K562 (cell line): ENCODE measurements around the gene FUCA1. TPM values are rescaled to one million over a fixed set of nuclear protein-coding genes. Genes with fewer than 3 reads are reported as not detected.

Source experiments
- COPS2 ChIP-seq: fragments of 450-650 bp; conservative IDR thresholded peaks from 2 replicates; pipeline ENCODE4 v1.6.1; 2016; ENCODE audit warnings: mild to moderate bottlenecking, moderate library complexity
- ELF4 ChIP-seq: fragments of 450-650 bp; formaldehyde crosslinking; IDR thresholded peaks from 2 replicates; pipeline ENCODE4 v1.4.0; 2022; ENCODE audit warnings: missing genetic modification characterization
- GATA2 ChIP-seq: sonication (generic); formaldehyde crosslinking; IDR thresholded peaks from 2 replicates; pipeline ENCODE4 v1.4.0; 2020; ENCODE audit warnings: mild to moderate bottlenecking, missing genetic modification reagents
- MGA ChIP-seq: fragments of 450-650 bp; IDR thresholded peaks from 2 replicates; pipeline ENCODE4 v1.6.1; 2016; ENCODE audit warnings: mild to moderate bottlenecking, moderate library complexity
- MYNN ChIP-seq, 2 experiments: sonication (generic); formaldehyde crosslinking in 1 of 2; IDR thresholded peaks; 2 replicates each; pipeline versions ENCODE4 v1.5.0 to v1.6.1; 2016 to 2020; ENCODE audit warnings: antibody characterized with exemption in 1 of 2, missing genetic modification reagents in 1 of 2
- PML ChIP-seq: IDR thresholded peaks from 2 replicates; pipeline ENCODE4 v1.6.1; 2012; ENCODE audit warnings: low read length, inconsistent platforms
- SAFB ChIP-seq: fragments of 200-400 bp; formaldehyde crosslinking; IDR thresholded peaks from 2 replicates; pipeline ENCODE4 v1.6.1; 2017; ENCODE audit warnings: low read depth, low read length, borderline replicate concordance
- TBL1XR1 ChIP-seq, 2 experiments: IDR thresholded peaks; 2 replicates each; pipeline ENCODE4 v1.6.1; 2012; ENCODE audit warnings: improper control_type of control experiment in 2 of 2, low read length in 2 of 2, mild to moderate bottlenecking in 1 of 2
- ZFPM2 ChIP-seq: fragments of 250-450 bp; sonication (Bioruptor Pico); IDR thresholded peaks from 2 replicates; pipeline ENCODE4 v1.5.1; 2022; ENCODE audit warnings: mild to moderate bottlenecking
- ZNF197 ChIP-seq: fragments of 200-800 bp; sonication (Bioruptor generic); IDR thresholded peaks from 2 replicates; pipeline ENCODE4 v1.6.1; 2016; ENCODE audit warnings: low read depth, missing genetic modification characterization, missing compliant biosample characterization
- ZNF232 ChIP-seq: sonication (generic); formaldehyde crosslinking; IDR thresholded peaks from 2 replicates; pipeline ENCODE4 v1.8.0; 2022; ENCODE audit warnings: mild to moderate bottlenecking, missing genetic modification reagents
- ZNF408 ChIP-seq: fragments of 250-450 bp; sonication (Bioruptor Pico); IDR thresholded peaks from 2 replicates; pipeline ENCODE4 v1.4.0; 2020; ENCODE audit warnings: low read depth, mild to moderate bottlenecking, moderate library complexity
- polyA plus RNA-seq, 8 experiments: library from polyadenylated mRNA; depleted of rRNA in 4 of 8; stranded (reverse) in 5 of 8; unstranded in 3 of 8; fragments of >200 nt; fragmentation: Nextera tagmentation in 2 of 8; fragmentation: Illumina TruSeq in 1 of 8; extraction: Ambion mirVana in 2 of 8; extraction: Trizol in 1 of 8; gene quantifications; 2 replicates each; pipeline versions ENCODE4 v1.2.1 to v1.2.3, GENCODE V29; 2011 to 2014; ENCODE audit warnings: inconsistent platforms in 1 of 8, missing spikeins in 1 of 8
- total RNA-seq, 7 experiments: library from RNA; depleted of rRNA in 6 of 7; stranded (reverse); fragments of >200 nt in 6 of 7; fragmentation: Illumina TruSeq in 2 of 7; extraction: Trizol in 2 of 7; gene quantifications; 2 replicates each; pipeline versions ENCODE4 v1.2.1 to v1.2.3, GENCODE V29; 2011 to 2021; ENCODE audit warnings: low replicate concordance in 1 of 7
- TF ChIP-seq, protein P1 (sequence below): sonication (generic); formaldehyde crosslinking; IDR thresholded peaks from 2 replicates; pipeline ENCODE4 v1.8.0; 2022; ENCODE audit warnings: missing genetic modification reagents, mild to moderate bottlenecking, borderline replicate concordance

FUCA1 gene
- total and polyA plus RNA-seq, 9 of the 15 experiments (the other 6 are each of a cell fraction or from before 2014, with no cell fraction given): 7.0 to 20.5 (median 13.5) TPM

GRCh38 chr1:23800400-23801337 lies 67.4 kb downstream of the FUCA1 start, which contains the start of gene GALE (continued):
- peak; percentile 62; the same call in 1 of the 2 replicates for TF ChIP-seq ZNF197 (CRISPR knock-in tag)
- no peak for TF ChIP-seq ZNF408 (CRISPR knock-in tag)
- TF ChIP-seq GATA2 (CRISPR knock-in tag): no peak
- no peak for TF ChIP-seq ZFPM2
- peak; percentile 49; the same call in 1 of the 2 replicates for TF ChIP-seq MYNN (IDR thresholded peaks at IDR 0.05)
- no peak for TF ChIP-seq MYNN (CRISPR knock-in tag; IDR thresholded peaks at IDR 0.05)
- TF ChIP-seq SAFB: peak; percentile 91; the same call in 1 of the 2 replicates
- peak; percentile 86; the same call in 1 of the 2 replicates for TF ChIP-seq ZNF232 (CRISPR knock-in tag)
- TF ChIP-seq TBL1XR1 (IDR thresholded peaks at IDR 0.05; ENCODE audit: low read length in 2 of 2): no peak
- TF ChIP-seq, protein P1, sequence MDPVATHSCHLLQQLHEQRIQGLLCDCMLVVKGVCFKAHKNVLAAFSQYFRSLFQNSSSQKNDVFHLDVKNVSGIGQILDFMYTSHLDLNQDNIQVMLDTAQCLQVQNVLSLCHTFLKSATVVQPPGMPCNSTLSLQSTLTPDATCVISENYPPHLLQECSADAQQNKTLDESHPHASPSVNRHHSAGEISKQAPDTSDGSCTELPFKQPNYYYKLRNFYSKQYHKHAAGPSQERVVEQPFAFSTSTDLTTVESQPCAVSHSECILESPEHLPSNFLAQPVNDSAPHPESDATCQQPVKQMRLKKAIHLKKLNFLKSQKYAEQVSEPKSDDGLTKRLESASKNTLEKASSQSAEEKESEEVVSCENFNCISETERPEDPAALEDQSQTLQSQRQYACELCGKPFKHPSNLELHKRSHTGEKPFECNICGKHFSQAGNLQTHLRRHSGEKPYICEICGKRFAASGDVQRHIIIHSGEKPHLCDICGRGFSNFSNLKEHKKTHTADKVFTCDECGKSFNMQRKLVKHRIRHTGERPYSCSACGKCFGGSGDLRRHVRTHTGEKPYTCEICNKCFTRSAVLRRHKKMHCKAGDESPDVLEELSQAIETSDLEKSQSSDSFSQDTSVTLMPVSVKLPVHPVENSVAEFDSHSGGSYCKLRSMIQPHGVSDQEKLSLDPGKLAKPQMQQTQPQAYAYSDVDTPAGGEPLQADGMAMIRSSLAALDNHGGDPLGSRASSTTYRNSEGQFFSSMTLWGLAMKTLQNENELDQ (CRISPR knock-in tag): peak; percentile 85; the same call in 1 of the 2 replicates
- no peak for TF ChIP-seq COPS2
- TF ChIP-seq ELF4 (CRISPR knock-in tag): peak; percentile 91
- TF ChIP-seq MGA: no peak
- TF ChIP-seq PML: peak; percentile 64; the same call in 1 of the 2 replicates
